ENCODE measurements around the gene NDEL1. TPM values are rescaled to one million over a fixed set of nuclear protein-coding genes. Genes with fewer than 3 reads are reported as not detected.

The NDEL1 gene
- total RNA-seq, 2 experiments from 2014 or later, result 59.7 to 65.5 TPM

DNA sequence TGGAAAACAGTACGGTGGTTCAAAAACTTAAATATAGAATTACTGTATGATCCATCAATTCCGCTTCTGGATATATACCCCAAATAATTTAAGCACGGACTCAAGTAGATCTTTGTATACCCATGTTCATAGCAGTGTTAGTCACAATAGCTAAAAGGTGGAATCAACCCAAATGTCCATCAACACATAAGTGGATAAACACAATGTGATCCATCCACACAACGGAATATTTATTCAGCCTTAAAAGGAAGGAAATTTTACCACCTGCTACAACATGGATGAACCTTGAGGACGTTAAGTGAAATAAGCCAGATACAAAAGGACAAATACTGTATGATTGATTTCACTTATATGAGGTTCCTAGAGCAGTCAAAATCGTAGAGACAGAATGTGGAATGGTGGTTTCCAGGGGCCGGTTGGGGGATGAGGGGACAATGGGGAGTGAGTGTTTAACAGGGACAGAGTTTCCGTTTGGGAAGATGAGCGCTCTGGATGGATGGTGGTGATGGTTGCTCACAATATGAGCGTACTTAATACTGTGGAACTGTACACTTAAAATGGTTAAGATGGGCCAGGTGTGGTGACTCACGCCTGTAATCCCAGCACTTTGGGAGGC is 32.7 kb upstream of the NDEL1 start:
- H3K9me3 Mint-ChIP-seq, result no peaks in the 10 kb centered on the region
- H3K36me3 Mint-ChIP-seq (ENCODE audit: low read depth), result no peaks in the 10 kb centered on the region
- H3K4me3 Mint-ChIP-seq, result no peak overlapping the region
- peaks cover under 1% of the 10 kb centered on the region for H3K4me1 Mint-ChIP-seq
- peaks cover 7% of the 10 kb centered on the region for H3K27me3 Mint-ChIP-seq
- ChIA-PET POLR2A (no interaction called here), CTCF (no interaction called here)
- no peak overlapping the region for H3K27ac Mint-ChIP-seq
- DNase-seq, result no peak

- CTCF ChIA-PET, result interaction anchor here (0.6 to 2.4 kb wide), 3 partner anchors 12 to 32 kb away, joined by 3 to 7 read pairs (median 3); no protein-coding TSS in a partner anchor
- peaks cover 13% of the 10 kb centered on the region for H3K4me1 Mint-ChIP-seq
- peaks cover 6% of the 10 kb centered on the region for H3K27me3 Mint-ChIP-seq
- no peak overlapping the region for H3K4me3 Mint-ChIP-seq
- POLR2A ChIA-PET, result no interaction called here
- H3K9me3 Mint-ChIP-seq, result no peaks in the 10 kb centered on the region
- H3K27ac Mint-ChIP-seq, result no peak overlapping the region
- no peaks in the 10 kb centered on the region for H3K36me3 Mint-ChIP-seq (ENCODE audit: low read depth)
- no peak for DNase-seq
Measured at GRCh38 chr17:8405499-8406016, 30.1 kb upstream of the NDEL1 start.

- ChIA-PET CTCF (no interaction called here), POLR2A (no interaction called here)
- Mint-ChIP-seq H3K27me3 (peaks cover 5% of the 10 kb centered on the region), H3K36me3 (ENCODE audit: low read depth) (no peaks in the 10 kb centered on the region), H3K9me3 (no peaks in the 10 kb centered on the region), H3K27ac (no peak overlapping the region), H3K4me1 (peaks cover 13% of the 10 kb centered on the region), H3K4me3 (no peak overlapping the region)
- DNase-seq, result no peak
Measured at GRCh38 chr17:8406174-8406573, 29.5 kb upstream of the NDEL1 start.

DNA sequence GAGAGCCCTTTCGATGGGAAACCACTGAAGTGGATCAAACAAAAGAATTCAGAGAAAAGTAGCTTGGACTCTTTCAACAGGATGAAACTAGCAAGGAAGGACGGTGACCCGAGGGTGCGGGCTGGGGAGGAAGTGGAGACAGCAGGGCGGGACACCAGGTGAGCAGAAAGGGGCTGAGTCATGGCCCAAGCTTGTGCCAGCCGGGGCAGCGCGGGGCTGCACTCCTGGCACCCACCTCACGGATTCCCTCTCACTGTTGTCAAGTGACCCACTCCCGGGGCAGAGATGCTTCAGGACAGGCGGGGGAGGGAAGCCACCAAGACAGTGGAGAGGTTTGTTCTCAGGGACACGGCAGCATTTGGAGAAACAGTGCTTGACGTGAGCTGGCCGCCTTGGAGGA is 27.3 kb upstream of the NDEL1 start:
- ChIA-PET POLR2A (no interaction called here), CTCF (interaction anchor here (0.6 to 1.4 kb wide), 3 partner anchors 12 to 493 kb away, joined by 3 to 4 read pairs (median 3); no protein-coding TSS in a partner anchor)
- Mint-ChIP-seq H3K27me3 (peaks cover 16% of the 10 kb centered on the region), H3K4me3 (no peak overlapping the region), H3K27ac (no peak overlapping the region), H3K9me3 (no peaks in the 10 kb centered on the region), H3K36me3 (ENCODE audit: low read depth) (no peaks in the 10 kb centered on the region), H3K4me1 (peaks cover 18% of the 10 kb centered on the region)
- no peak for DNase-seq

GRCh38 chr17:8409966-8410882 is 25.5 kb upstream of the NDEL1 start:
- DNase-seq, result peak; percentile 83
- Mint-ChIP-seq H3K36me3 (ENCODE audit: low read depth) (no peaks in the 10 kb centered on the region), H3K4me1 (peaks cover 21% of the 10 kb centered on the region), H3K9me3 (no peaks in the 10 kb centered on the region), H3K27ac (no peak overlapping the region), H3K27me3 (peaks cover 23% of the 10 kb centered on the region), H3K4me3 (no peak overlapping the region)
- POLR2A ChIA-PET, result no interaction called here
- CTCF ChIA-PET, result interaction anchor here (0.6 to 2.4 kb wide), 8 partner anchors 10 to 862 kb away, joined by 3 to 10 read pairs (median 5); partner anchors contain the start of gene RNF222

- Mint-ChIP-seq H3K4me1 (peaks cover 21% of the 10 kb centered on the region), H3K36me3 (ENCODE audit: low read depth) (no peaks in the 10 kb centered on the region), H3K27me3 (peaks cover 25% of the 10 kb centered on the region), H3K27ac (no peak overlapping the region), H3K4me3 (no peak overlapping the region), H3K9me3 (no peaks in the 10 kb centered on the region)
- ChIA-PET POLR2A (no interaction called here), CTCF (interaction anchor here (0.7 to 2.4 kb wide), 5 partner anchors 9 to 335 kb away, joined by 3 to 10 read pairs (median 6); partner anchors contain the start of gene RNF222)
- DNase-seq, result no peak
Measured at GRCh38 chr17:8410883-8411238, 24.8 kb upstream of the NDEL1 start.

DNA sequence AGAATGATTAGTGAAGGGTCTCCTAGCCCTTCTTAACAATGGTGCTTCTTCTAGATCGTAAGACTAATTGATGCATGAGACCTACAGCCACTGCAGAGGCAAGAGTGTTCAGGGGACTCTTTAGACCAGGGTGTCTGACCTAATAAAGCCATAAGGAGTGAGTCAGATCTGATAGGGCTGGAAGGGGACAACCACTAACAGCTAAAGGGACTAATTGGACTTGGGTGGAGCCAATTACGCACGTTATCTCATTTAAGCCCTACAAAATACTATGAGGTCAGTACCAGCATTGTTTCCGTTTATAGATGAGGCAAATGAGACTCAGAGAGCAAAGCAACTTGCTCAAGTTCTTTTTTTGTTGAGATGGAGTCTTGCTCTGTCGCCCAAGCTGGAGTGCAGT is 23.6 kb upstream of the NDEL1 start:
- no peak for DNase-seq
- Mint-ChIP-seq H3K27ac (no peak overlapping the region), H3K9me3 (no peaks in the 10 kb centered on the region), H3K4me3 (no peak overlapping the region), H3K4me1 (peaks cover 21% of the 10 kb centered on the region), H3K27me3 (peaks cover 37% of the 10 kb centered on the region), H3K36me3 (ENCODE audit: low read depth) (no peaks in the 10 kb centered on the region)
- ChIA-PET POLR2A (no interaction called here), CTCF (interaction anchor here (1.0 to 2.4 kb wide), 2 partner anchors 8 to 53 kb away, joined by 4 to 9 read pairs; no protein-coding TSS in a partner anchor)

GRCh38 chr17:8413328-8413727 is 22.4 kb upstream of the NDEL1 start:
- Mint-ChIP-seq H3K36me3 (ENCODE audit: low read depth) (no peaks in the 10 kb centered on the region), H3K4me1 (peaks cover 18% of the 10 kb centered on the region), H3K9me3 (no peaks in the 10 kb centered on the region), H3K4me3 (no peak overlapping the region), H3K27ac (no peak overlapping the region), H3K27me3 (peaks cover 47% of the 10 kb centered on the region)
- ChIA-PET CTCF (no interaction called here), POLR2A (no interaction called here)
- no peak for DNase-seq

DNA sequence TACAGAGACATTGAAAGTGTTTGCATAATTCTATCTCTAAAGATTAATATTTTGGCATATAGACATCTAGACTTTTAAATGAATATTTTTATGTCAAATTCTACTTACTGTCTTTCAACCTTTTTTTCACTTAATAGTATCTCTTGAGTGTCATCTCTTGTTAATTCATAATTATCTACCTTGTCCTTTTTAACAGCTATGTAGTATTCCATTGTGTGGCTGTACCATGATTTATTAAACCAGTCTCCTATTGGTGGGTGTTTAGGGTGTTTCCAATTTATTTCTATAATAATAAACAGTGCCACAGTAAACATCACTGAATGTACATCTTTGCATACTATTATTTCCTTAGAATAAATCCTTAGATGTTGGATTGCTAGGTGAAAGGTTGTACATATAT is 21.7 kb upstream of the NDEL1 start:
- no peak for DNase-seq
- Mint-ChIP-seq H3K27me3 (peaks cover 51% of the 10 kb centered on the region), H3K27ac (no peak overlapping the region), H3K4me3 (no peak overlapping the region), H3K4me1 (peaks cover 14% of the 10 kb centered on the region), H3K9me3 (no peaks in the 10 kb centered on the region), H3K36me3 (ENCODE audit: low read depth) (no peaks in the 10 kb centered on the region)
- ChIA-PET POLR2A (no interaction called here), CTCF (no interaction called here)

GRCh38 chr17:8417806-8418205 is 17.9 kb upstream of the NDEL1 start:
- ChIA-PET POLR2A (no interaction called here), CTCF (interaction anchor here (0.6 kb wide), 1 partner anchor 234 kb away, joined by 3 read pairs; no protein-coding TSS in a partner anchor)
- Mint-ChIP-seq H3K27me3 (peaks cover 71% of the 10 kb centered on the region), H3K27ac (no peak overlapping the region), H3K4me1 (peaks cover 8% of the 10 kb centered on the region), H3K36me3 (ENCODE audit: low read depth) (no peaks in the 10 kb centered on the region), H3K4me3 (no peak overlapping the region), H3K9me3 (no peaks in the 10 kb centered on the region)
- no peak for DNase-seq

- Mint-ChIP-seq H3K27me3 (peaks cover 66% of the 10 kb centered on the region), H3K9me3 (no peaks in the 10 kb centered on the region), H3K4me1 (peaks cover 3% of the 10 kb centered on the region), H3K27ac (no peak overlapping the region), H3K4me3 (no peak overlapping the region), H3K36me3 (ENCODE audit: low read depth) (no peaks in the 10 kb centered on the region)
- ChIA-PET CTCF (interaction anchor here (0.6 kb wide), 1 partner anchor 23 kb away, joined by 3 read pairs; no protein-coding TSS in a partner anchor), POLR2A (no interaction called here)
- DNase-seq, result no peak
Measured at GRCh38 chr17:8418471-8418870, 17.2 kb upstream of the NDEL1 start.

DNA sequence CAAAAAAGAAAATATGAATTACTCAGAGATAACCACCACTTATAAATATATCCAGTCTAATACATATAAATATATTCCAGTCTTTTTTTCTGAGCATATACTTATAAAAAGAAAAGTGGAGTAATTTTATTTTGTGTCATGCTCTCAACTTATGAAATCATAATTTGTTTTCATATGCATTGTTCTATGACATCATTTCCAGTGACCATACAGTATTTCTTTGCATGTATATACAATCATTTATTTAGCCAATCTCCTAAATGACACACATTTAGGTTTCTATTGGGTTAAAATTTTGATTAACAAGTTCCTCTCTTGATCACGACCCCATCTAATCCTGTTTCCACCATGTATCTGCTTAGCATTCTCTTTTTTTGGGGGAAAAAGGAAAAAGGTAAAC is 16.4 kb upstream of the NDEL1 start:
- ChIA-PET CTCF (interaction anchor here (2.2 kb wide), 1 partner anchor 8 kb away, joined by 9 read pairs; no protein-coding TSS in a partner anchor), POLR2A (no interaction called here)
- H3K36me3 Mint-ChIP-seq (ENCODE audit: low read depth), result no peaks in the 10 kb centered on the region
- no peaks in the 10 kb centered on the region for H3K9me3 Mint-ChIP-seq
- no peak overlapping the region for H3K27ac Mint-ChIP-seq
- no peak overlapping the region for H3K4me3 Mint-ChIP-seq
- DNase-seq, result no peak
- no peaks in the 10 kb centered on the region for H3K4me1 Mint-ChIP-seq
- H3K27me3 Mint-ChIP-seq, result peaks cover 70% of the 10 kb centered on the region

Data from activated CD4-positive, alpha-beta T cell treated with anti-CD3 and anti-CD28 coated beads, Interleukin-2, amount 10 ng/mL, durations not matched to agents 7 days and 5 days (primary cell).